Astrocyte (in vitro differentiated cells and primary cell): ENCODE data around the gene NIPAL3.

ENCODE experiments used
- CTCF ChIP-seq: IDR thresholded peaks from 2 replicates; pipeline ENCODE4 v1.5.1; 2011; ENCODE audit warnings: low read depth, mild to moderate bottlenecking, inconsistent platforms, low read length, moderate library complexity; ENCODE audit not compliant: insufficient read depth
- EZH2 ChIP-seq: IDR thresholded peaks from 2 replicates; pipeline ENCODE4 v1.6.1; 2012; ENCODE audit warnings: mild to moderate bottlenecking, low read length, inconsistent platforms; ENCODE audit not compliant: insufficient read depth

- no peak for TF ChIP-seq CTCF
- no peak for TF ChIP-seq EZH2
Measured at GRCh38 chr1:24437631-24438396, 22.2 kb downstream of the NIPAL3 start.
